Breast epithelium (tissue), 3 donors: ENCODE measurements around the gene RNH1.

Source experiments
- CTCF ChIP-seq, 3 donors: fragments of 450-650 bp; IDR thresholded peaks; one replicate each; pipeline ENCODE4 v1.5.1; 2016 to 2017; ENCODE audit warnings: antibody characterized with exemption in 3 of 3, mild to moderate bottlenecking in 3 of 3, moderate library complexity in 3 of 3
- POLR2A ChIP-seq: fragments of 450-650 bp; IDR thresholded peaks from one replicate; pipeline ENCODE4 v1.6.1; 2016; ENCODE audit warnings: antibody characterized with exemption, mild to moderate bottlenecking, moderate library complexity
- POLR2AphosphoS5 ChIP-seq, 3 donors: sonication (generic); formaldehyde crosslinking; IDR thresholded peaks; one replicate each; pipeline ENCODE4 v1.6.1; 2017; ENCODE audit warnings: antibody characterized with exemption in 3 of 3

- TF ChIP-seq POLR2AphosphoS5 (IDR thresholded peaks at IDR 0.05): no peak
- TF ChIP-seq CTCF (IDR thresholded peaks at IDR 0.05): no peak
- no peak for TF ChIP-seq POLR2A
These were observed 55.3 kb downstream of the RNH1 start for GRCh38 chr11:451738-452137.
